PFSK-1 (cell line): ENCODE results near the gene FATE1.

Experiments
- FOXP2 ChIP-seq: optimal IDR thresholded peaks from 2 replicates; pipeline ENCODE3; 2011; ENCODE audit warnings: borderline replicate concordance, control low read depth, inconsistent platforms; ENCODE audit not compliant: insufficient read depth; ENCODE audit errors: extremely low read length, extremely low read depth
- POLR2AphosphoS5 ChIP-seq: IDR thresholded peaks from 2 replicates; pipeline ENCODE4 v1.6.1; 2012; ENCODE audit warnings: low read depth, mild to moderate bottlenecking, control low read depth, low read length, moderate library complexity
- REST ChIP-seq, 2 experiments: IDR thresholded peaks; 2 replicates each; pipeline versions ENCODE4 v1.6.1 to v1.8.0; 2011 to 2012; ENCODE audit warnings: low read depth in 2 of 2, low read length in 2 of 2, control low read depth in 1 of 2, inconsistent platforms in 1 of 2, mild to moderate bottlenecking in 1 of 2, moderate library complexity in 1 of 2; ENCODE audit not compliant: insufficient read depth in 1 of 2
- SIN3A ChIP-seq: IDR thresholded peaks from 2 replicates; pipeline ENCODE4 v1.6.1; 2012; ENCODE audit warnings: mild to moderate bottlenecking, low read length, moderate library complexity, borderline replicate concordance; ENCODE audit not compliant: insufficient read depth
- TAF1 ChIP-seq: IDR thresholded peaks from 2 replicates; pipeline ENCODE4 v1.6.1; 2012; ENCODE audit warnings: low read length, control low read depth, borderline replicate concordance; ENCODE audit not compliant: insufficient read depth

Gene FATE1

GRCh38 chrX:151762802-151763201 is 47.0 kb downstream of the FATE1 start:
- TF ChIP-seq SIN3A (no peak), REST (IDR thresholded peaks at IDR 0.05; ENCODE audit: insufficient read depth in 1 of 2, low read depth in 2 of 2, low read length in 2 of 2) (no peak), FOXP2 (no peak)

- TF ChIP-seq REST (IDR thresholded peaks at IDR 0.05; ENCODE audit: insufficient read depth in 1 of 2, low read depth in 2 of 2, low read length in 2 of 2) (no peak), SIN3A (no peak), FOXP2 (no peak), TAF1 (no peak), POLR2AphosphoS5 (no peak)
These were observed 47.9 kb downstream of the FATE1 start for GRCh38 chrX:151763711-151764110.

GRCh38 chrX:151765026-151765425 is 49.2 kb downstream of the FATE1 start:
- TF ChIP-seq FOXP2 (no peak), TAF1 (no peak), REST (IDR thresholded peaks at IDR 0.05; ENCODE audit: insufficient read depth in 1 of 2, low read depth in 2 of 2, low read length in 2 of 2) (no peak), POLR2AphosphoS5 (no peak), SIN3A (no peak)

- TF ChIP-seq SIN3A, result no peak
- no peak for TF ChIP-seq POLR2AphosphoS5
- TF ChIP-seq TAF1, result no peak
- no peak for TF ChIP-seq FOXP2
- no peak for TF ChIP-seq REST (IDR thresholded peaks at IDR 0.05; ENCODE audit: insufficient read depth in 1 of 2, low read depth in 2 of 2, low read length in 2 of 2)
These were observed 55.9 kb downstream of the FATE1 start for GRCh38 chrX:151771726-151772125.
